Peyer's patch (tissue), 4 donors: ENCODE data around the gene LRRC40. TPM values are rescaled to one million over a fixed set of nuclear protein-coding genes. Genes with fewer than 3 reads are reported as not detected.

ENCODE experiments used
- DNase-seq, 3 donors: peaks; one replicate each; pipeline ENCODE4 v3.0.0-alpha.2; 2017 to 2019
- H3K27ac ChIP-seq, 4 donors: fragments of 200-600 bp; sonication (generic); one replicate each; pipeline ENCODE4 v1.5.1; 2016 to 2019
- H3K27me3 ChIP-seq, 2 donors: fragments of 200-600 bp; sonication (generic); one replicate each; pipeline ENCODE4 v1.5.1; 2019
- H3K36me3 ChIP-seq, 3 donors: fragments of 200-600 bp; sonication (generic); one replicate each; pipeline ENCODE4 v1.5.1; 2016 to 2019
- H3K4me1 ChIP-seq, 4 donors: fragments of 200-600 bp; sonication (generic); one replicate each; pipeline ENCODE4 v1.5.1; 2016 to 2019
- H3K4me3 ChIP-seq, 4 donors: fragments of 200-600 bp; sonication (generic); 1 replicate in 3 of 4; 2 replicates in 1 of 4; pipeline ENCODE4 v1.5.1; 2016 to 2019; ENCODE audit warnings: mild to moderate bottlenecking in 1 of 4
- H3K9me3 ChIP-seq, 4 donors: fragments of 200-600 bp; sonication (generic); one replicate each; pipeline ENCODE4 v1.5.1; 2016 to 2019; ENCODE audit warnings: mild to moderate bottlenecking in 1 of 4
- POLR2A ChIP-seq, 2 donors: fragments of 450-650 bp; IDR thresholded peaks; one replicate each; pipeline ENCODE4 v1.5.1; 2017; ENCODE audit warnings: antibody characterized with exemption in 2 of 2, mild to moderate bottlenecking in 2 of 2, moderate library complexity in 2 of 2
- small RNA-seq, 2 donors: library from RNA; depleted of rRNA; stranded (forward); fragments of <200 nt; gene quantifications; one replicate each; pipeline ENCODE3, GENCODE V24; 2016
- total RNA-seq, 4 donors: library from RNA; depleted of rRNA; stranded (reverse); fragments of >200 nt; gene quantifications; one replicate each; pipeline ENCODE4 v1.1.0, GENCODE V29; 2016
- TF ChIP-seq, protein P1 (sequence below), 6 experiments: fragments of 450-650 bp in 4 of 6; fragments of 200-600 bp in 2 of 6; sonication (generic) in 1 of 6; IDR thresholded peaks; one replicate each; pipeline ENCODE4 v1.5.1; 2017 to 2019; ENCODE audit warnings: antibody characterized with exemption in 6 of 6, mild to moderate bottlenecking in 3 of 6, moderate library complexity in 1 of 6

Gene LRRC40
- total RNA-seq, 4 donors from 2014 or later, result 12.5 to 26.6 (median 18.5) TPM

GRCh38 chr1:70115315-70115714 lies 90.1 kb downstream of the LRRC40 start:
- no peak for TF ChIP-seq POLR2A (IDR thresholded peaks at IDR 0.05)
- TF ChIP-seq, protein P1, sequence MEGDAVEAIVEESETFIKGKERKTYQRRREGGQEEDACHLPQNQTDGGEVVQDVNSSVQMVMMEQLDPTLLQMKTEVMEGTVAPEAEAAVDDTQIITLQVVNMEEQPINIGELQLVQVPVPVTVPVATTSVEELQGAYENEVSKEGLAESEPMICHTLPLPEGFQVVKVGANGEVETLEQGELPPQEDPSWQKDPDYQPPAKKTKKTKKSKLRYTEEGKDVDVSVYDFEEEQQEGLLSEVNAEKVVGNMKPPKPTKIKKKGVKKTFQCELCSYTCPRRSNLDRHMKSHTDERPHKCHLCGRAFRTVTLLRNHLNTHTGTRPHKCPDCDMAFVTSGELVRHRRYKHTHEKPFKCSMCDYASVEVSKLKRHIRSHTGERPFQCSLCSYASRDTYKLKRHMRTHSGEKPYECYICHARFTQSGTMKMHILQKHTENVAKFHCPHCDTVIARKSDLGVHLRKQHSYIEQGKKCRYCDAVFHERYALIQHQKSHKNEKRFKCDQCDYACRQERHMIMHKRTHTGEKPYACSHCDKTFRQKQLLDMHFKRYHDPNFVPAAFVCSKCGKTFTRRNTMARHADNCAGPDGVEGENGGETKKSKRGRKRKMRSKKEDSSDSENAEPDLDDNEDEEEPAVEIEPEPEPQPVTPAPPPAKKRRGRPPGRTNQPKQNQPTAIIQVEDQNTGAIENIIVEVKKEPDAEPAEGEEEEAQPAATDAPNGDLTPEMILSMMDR (IDR thresholded peaks at IDR 0.05), result no peak

GRCh38 chr1:70112838-70113237 lies 92.5 kb downstream of the LRRC40 start:
- Histone ChIP-seq H3K27ac (no peak overlapping the region), H3K4me1 (no peaks in the 10 kb centered on the region), H3K9me3 (no peaks in the 10 kb centered on the region), H3K36me3 (no peaks in the 10 kb centered on the region), H3K27me3 (no peaks in the 10 kb centered on the region), H3K4me3 (no peak overlapping the region)
- TF ChIP-seq, protein P1 (IDR thresholded peaks at IDR 0.05), result no peak
- TF ChIP-seq POLR2A (IDR thresholded peaks at IDR 0.05), result no peak
- no peak for DNase-seq

More at GRCh38 chr1:70115315-70115714, 90.1 kb downstream of the LRRC40 start:
- H3K27ac ChIP-seq, result no peak overlapping the region
- no peaks in the 10 kb centered on the region for H3K27me3 ChIP-seq
- no peak overlapping the region for H3K4me3 ChIP-seq
- DNase-seq, result no peak
- H3K36me3 ChIP-seq, result no peaks in the 10 kb centered on the region
- no peaks in the 10 kb centered on the region for H3K4me1 ChIP-seq
- H3K9me3 ChIP-seq, result no peaks in the 10 kb centered on the region

DNA sequence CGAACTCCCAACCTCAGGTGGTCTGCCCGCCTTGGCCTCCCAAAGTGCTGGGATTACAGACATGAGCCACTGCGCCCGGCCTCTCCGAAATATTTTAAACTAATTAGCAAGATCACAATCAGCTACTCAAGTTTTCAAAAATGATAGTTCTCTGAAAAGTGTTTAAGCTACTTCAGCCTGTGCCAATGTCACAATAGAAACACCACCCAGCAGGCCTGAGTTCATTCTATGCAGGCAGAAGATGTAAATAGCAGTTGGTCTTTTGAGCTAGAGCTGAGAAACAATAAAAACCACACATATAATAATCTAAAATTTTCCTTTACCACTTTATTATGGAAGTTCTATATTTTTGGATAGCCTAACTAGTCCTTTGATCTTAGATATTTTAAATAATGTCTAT lies 96.1 kb downstream of the LRRC40 start:
- no peaks in the 10 kb centered on the region for H3K36me3 ChIP-seq
- no peaks in the 10 kb centered on the region for H3K27me3 ChIP-seq
- H3K27ac ChIP-seq, result no peak overlapping the region
- no peak overlapping the region for H3K4me3 ChIP-seq
- no peaks in the 10 kb centered on the region for H3K4me1 ChIP-seq
- no peaks in the 10 kb centered on the region for H3K9me3 ChIP-seq
- DNase-seq, result no peak
- TF ChIP-seq, protein P1 (IDR thresholded peaks at IDR 0.05), result no peak
- no peak for TF ChIP-seq POLR2A (IDR thresholded peaks at IDR 0.05)

- Histone ChIP-seq H3K4me1 (no peaks in the 10 kb centered on the region), H3K27me3 (no peaks in the 10 kb centered on the region), H3K36me3 (no peaks in the 10 kb centered on the region), H3K9me3 (no peaks in the 10 kb centered on the region), H3K27ac (no peak overlapping the region), H3K4me3 (no peak overlapping the region)
- TF ChIP-seq POLR2A (IDR thresholded peaks at IDR 0.05), result no peak
- TF ChIP-seq, protein P1 (IDR thresholded peaks at IDR 0.05), result no peak
- no peak for DNase-seq
Observed at GRCh38 chr1:70103770-70104169, 101.6 kb downstream of the LRRC40 start.

DNA sequence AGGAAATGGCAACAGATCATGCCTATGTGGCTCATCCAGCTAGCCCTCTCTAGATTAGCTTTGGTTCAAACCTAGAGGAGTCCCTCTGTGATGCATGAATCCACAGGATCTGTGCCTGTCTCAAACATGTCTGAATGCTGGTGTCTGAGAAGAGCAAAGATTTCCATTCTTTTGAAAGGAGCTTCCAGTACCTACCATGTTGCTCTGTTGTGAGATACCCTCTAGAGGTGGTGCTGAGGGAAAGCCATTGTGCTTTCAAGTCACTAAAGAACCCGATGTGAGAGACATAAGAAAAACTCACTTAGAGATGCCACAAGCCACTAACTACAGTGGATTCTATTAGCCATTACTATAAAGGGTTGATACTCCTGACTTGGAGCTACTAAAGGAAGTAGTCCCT lies 103.6 kb downstream of the LRRC40 start:
- no peak overlapping the region for H3K4me3 ChIP-seq
- no peaks in the 10 kb centered on the region for H3K4me1 ChIP-seq
- DNase-seq, result no peak
- no peaks in the 10 kb centered on the region for H3K27me3 ChIP-seq
- H3K27ac ChIP-seq, result no peak overlapping the region
- no peaks in the 10 kb centered on the region for H3K36me3 ChIP-seq
- H3K9me3 ChIP-seq, result no peaks in the 10 kb centered on the region
- TF ChIP-seq, protein P1 (IDR thresholded peaks at IDR 0.05), result no peak
- TF ChIP-seq POLR2A (IDR thresholded peaks at IDR 0.05), result no peak

DNA sequence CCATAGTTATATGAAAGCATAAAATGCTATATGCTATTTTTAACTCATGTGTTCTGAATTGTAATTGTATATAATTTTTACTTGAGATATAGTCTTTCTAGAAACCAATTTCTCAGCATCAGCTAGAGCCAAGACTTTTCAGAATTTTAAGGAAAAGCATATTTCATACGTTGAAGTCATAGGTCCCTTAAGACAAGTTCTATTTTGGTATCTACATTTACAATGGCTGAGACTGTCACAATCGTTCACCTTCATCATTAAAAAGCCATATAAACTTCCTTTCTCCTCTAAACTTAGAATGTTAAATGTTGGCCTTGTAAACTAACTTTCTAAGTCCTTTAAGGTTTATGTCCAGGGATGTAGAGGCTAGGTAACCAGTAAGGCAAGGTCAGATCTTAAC lies 104.1 kb downstream of the LRRC40 start:
- Histone ChIP-seq H3K27me3 (no peaks in the 10 kb centered on the region), H3K4me3 (no peak overlapping the region), H3K27ac (no peak overlapping the region), H3K36me3 (no peaks in the 10 kb centered on the region), H3K4me1 (no peaks in the 10 kb centered on the region), H3K9me3 (no peaks in the 10 kb centered on the region)
- no peak for DNase-seq
- TF ChIP-seq POLR2A (IDR thresholded peaks at IDR 0.05), result no peak

Small RNA genes within 50 kb of the gene (small RNA-seq; reads per million reads assigned to genes)
- gene RN7SL242P, result 0 to 0.19 reads per million in 2 donors

Other genes with a start within 250 kb of the LRRC40 start
- 1,000 to 10,000 TPM in 1 of 4 donors, 100 to 1,000 TPM in 3; 130 to 1,005 (median 204) TPM for gene SRSF11, start 15.8 kb upstream of the LRRC40 start, total RNA-seq
- 10 to 100 TPM; 21.2 to 52.0 (median 23.9) TPM for gene ANKRD13C, start 149.1 kb upstream of the LRRC40 start, total RNA-seq
- 1 to 10 TPM; 1.7 to 4.4 (median 2.8) TPM for gene CTH, start 205.7 kb upstream of the LRRC40 start, total RNA-seq